ENCODE data around the gene CLRN3. TPM values are rescaled to one million over a fixed set of nuclear protein-coding genes. Genes with fewer than 3 reads are reported as not detected.

Gene CLRN3
- polyA plus RNA-seq, 2 of the 4 experiments (the other 2 are of a cell fraction): 0.08 TPM; not detected in 1

DNA sequence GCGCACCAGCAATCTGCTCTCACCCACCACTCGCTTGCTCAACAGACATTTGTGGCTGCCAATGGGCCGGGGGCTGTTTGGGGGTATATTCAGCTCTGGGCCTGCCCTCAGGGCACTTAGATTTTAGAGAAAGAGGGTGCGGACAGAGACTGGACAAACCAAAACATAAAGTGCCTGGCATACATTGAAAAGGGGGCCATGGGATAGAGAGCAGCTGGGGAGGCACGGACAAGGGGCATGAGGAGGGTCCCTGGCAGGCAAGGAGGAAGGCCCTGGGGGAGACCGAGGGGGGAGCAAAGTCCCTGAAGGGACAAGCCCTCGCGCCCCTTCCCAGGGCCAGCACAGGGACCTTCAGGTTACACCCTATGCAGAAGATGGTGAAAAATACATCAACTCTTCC, 43.5 kb downstream of the CLRN3 start:
- ATAC-seq (no peak), DNase-seq (ENCODE audit: low read depth in 1 of 2, low spot score in 1 of 2) (no peak), FAIRE-seq (no peak)
- WGBS (ENCODE audit: missing lambda C conversion rate): 58% methylated on average over 8 of the region's 8 CpGs
- H3K4me2 ChIP-seq: no peak overlapping the region
- POLR2A ChIA-PET: no interaction called here
- CTCF ChIA-PET: no interaction called here
- H3K4me3 ChIP-seq: no peak overlapping the region
- H3K27ac ChIP-seq: no peak overlapping the region
- no peaks in the 10 kb centered on the region for H3K9me3 ChIP-seq
- H3K4me1 ChIP-seq: no peaks in the 10 kb centered on the region
- no peak for TF ChIP-seq ZC3H11A (IDR thresholded peaks at IDR 0.05)
- TF ChIP-seq EP300 (IDR thresholded peaks at IDR 0.05): no peak
- no peak for TF ChIP-seq HOXA7 (CRISPR knock-in tag; IDR thresholded peaks at IDR 0.05)
- TF ChIP-seq, protein P1, sequence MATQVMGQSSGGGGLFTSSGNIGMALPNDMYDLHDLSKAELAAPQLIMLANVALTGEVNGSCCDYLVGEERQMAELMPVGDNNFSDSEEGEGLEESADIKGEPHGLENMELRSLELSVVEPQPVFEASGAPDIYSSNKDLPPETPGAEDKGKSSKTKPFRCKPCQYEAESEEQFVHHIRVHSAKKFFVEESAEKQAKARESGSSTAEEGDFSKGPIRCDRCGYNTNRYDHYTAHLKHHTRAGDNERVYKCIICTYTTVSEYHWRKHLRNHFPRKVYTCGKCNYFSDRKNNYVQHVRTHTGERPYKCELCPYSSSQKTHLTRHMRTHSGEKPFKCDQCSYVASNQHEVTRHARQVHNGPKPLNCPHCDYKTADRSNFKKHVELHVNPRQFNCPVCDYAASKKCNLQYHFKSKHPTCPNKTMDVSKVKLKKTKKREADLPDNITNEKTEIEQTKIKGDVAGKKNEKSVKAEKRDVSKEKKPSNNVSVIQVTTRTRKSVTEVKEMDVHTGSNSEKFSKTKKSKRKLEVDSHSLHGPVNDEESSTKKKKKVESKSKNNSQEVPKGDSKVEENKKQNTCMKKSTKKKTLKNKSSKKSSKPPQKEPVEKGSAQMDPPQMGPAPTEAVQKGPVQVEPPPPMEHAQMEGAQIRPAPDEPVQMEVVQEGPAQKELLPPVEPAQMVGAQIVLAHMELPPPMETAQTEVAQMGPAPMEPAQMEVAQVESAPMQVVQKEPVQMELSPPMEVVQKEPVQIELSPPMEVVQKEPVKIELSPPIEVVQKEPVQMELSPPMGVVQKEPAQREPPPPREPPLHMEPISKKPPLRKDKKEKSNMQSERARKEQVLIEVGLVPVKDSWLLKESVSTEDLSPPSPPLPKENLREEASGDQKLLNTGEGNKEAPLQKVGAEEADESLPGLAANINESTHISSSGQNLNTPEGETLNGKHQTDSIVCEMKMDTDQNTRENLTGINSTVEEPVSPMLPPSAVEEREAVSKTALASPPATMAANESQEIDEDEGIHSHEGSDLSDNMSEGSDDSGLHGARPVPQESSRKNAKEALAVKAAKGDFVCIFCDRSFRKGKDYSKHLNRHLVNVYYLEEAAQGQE (IDR thresholded peaks at IDR 0.05): no peak
- no peak for TF ChIP-seq ZNF302 (CRISPR knock-in tag; IDR thresholded peaks at IDR 0.05)
- TF ChIP-seq EHMT2 (IDR thresholded peaks at IDR 0.05; ENCODE audit: low read depth): no peak
- TF ChIP-seq CBX2 (IDR thresholded peaks at IDR 0.05; ENCODE audit: borderline replicate concordance, low read depth): no peak
- TF ChIP-seq NFE2L2 (conservative IDR thresholded peaks at IDR 0.05; ENCODE audit: low read length): no peak
- TF ChIP-seq, protein P2, sequence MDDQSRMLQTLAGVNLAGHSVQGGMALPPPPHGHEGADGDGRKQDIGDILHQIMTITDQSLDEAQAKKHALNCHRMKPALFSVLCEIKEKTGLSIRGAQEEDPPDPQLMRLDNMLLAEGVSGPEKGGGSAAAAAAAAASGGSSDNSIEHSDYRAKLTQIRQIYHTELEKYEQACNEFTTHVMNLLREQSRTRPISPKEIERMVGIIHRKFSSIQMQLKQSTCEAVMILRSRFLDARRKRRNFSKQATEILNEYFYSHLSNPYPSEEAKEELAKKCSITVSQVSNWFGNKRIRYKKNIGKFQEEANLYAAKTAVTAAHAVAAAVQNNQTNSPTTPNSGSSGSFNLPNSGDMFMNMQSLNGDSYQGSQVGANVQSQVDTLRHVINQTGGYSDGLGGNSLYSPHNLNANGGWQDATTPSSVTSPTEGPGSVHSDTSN (IDR thresholded peaks at IDR 0.05): no peak
- no peak for TF ChIP-seq USF2 (IDR thresholded peaks at IDR 0.05)
- no peak for TF ChIP-seq BHLHE40 (IDR thresholded peaks at IDR 0.05; ENCODE audit: low read depth, low read length)
- TF ChIP-seq HDAC2 (IDR thresholded peaks at IDR 0.05): no peak
- TF ChIP-seq RFX5 (IDR thresholded peaks at IDR 0.05): no peak
- TF ChIP-seq CHD2 (IDR thresholded peaks at IDR 0.05; ENCODE audit: low read length, partially characterized antibody): no peak
- TF ChIP-seq ZSCAN20 (CRISPR knock-in tag; IDR thresholded peaks at IDR 0.05): no peak
- no peak for TF ChIP-seq FOSL2 (IDR thresholded peaks at IDR 0.05)
- no peak for TF ChIP-seq FOSL2 (CRISPR knock-in tag; IDR thresholded peaks at IDR 0.05)
- no peak for TF ChIP-seq BCL3 (IDR thresholded peaks at IDR 0.05)

DNA sequence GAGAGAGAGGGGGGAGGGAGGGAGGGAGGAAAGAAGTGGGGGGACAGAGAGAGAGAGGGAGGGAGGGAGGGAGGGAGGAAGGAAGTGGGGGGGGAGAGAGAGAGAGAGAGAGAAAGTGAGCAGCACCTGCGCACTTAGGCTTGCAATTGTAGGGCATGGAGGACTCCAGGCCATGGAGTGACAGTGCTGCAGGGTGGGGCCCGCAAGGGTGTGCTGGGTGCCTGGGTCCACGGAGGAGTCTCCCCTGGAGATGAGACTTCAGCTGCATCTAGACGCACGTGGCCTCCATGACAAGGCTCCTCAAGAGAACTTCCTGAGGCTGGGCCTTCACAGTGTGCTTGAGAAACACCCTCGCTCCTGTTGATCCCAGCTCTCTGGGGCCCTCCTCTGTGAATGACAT, 44.5 kb downstream of the CLRN3 start:
- 38% methylated on average over 4 of the region's 6 CpGs for WGBS (ENCODE audit: missing lambda C conversion rate)
- TF ChIP-seq SREBF2 (IDR thresholded peaks at IDR 0.05): no peak
- TF ChIP-seq RNF2 (IDR thresholded peaks at IDR 0.05; ENCODE audit: borderline replicate concordance, low read depth): no peak
- TF ChIP-seq EHMT2 (IDR thresholded peaks at IDR 0.05; ENCODE audit: low read depth): no peak
- TF ChIP-seq NPAS2 (CRISPR knock-in tag; IDR thresholded peaks at IDR 0.05; ENCODE audit: borderline replicate concordance): no peak
- TF ChIP-seq RCOR1 (IDR thresholded peaks at IDR 0.05; ENCODE audit: low read depth, low read length): no peak
- TF ChIP-seq HDAC2 (IDR thresholded peaks at IDR 0.05): no peak
- TF ChIP-seq, protein P2 (IDR thresholded peaks at IDR 0.05): no peak
- TF ChIP-seq GATA3 (IDR thresholded peaks at IDR 0.05; ENCODE audit: borderline replicate concordance): no peak
- TF ChIP-seq MYC (IDR thresholded peaks at IDR 0.05; ENCODE audit: borderline replicate concordance, low read length): no peak
- TF ChIP-seq RARB (CRISPR knock-in tag; IDR thresholded peaks at IDR 0.05): no peak
- TF ChIP-seq HOXB13 (CRISPR knock-in tag; IDR thresholded peaks at IDR 0.05; ENCODE audit: low read depth): no peak
- FAIRE-seq: no peak
- Histone ChIP-seq H3K9me3 (no peaks in the 10 kb centered on the region), H3K4me2 (no peak overlapping the region), H3K4me3 (no peak overlapping the region), H3K27ac (no peak overlapping the region), H3K4me1 (no peaks in the 10 kb centered on the region)
- CTCF ChIA-PET: no interaction called here
- POLR2A ChIA-PET: no interaction called here
- no peak for ATAC-seq
- no peak for DNase-seq (ENCODE audit: low read depth in 1 of 2, low spot score in 1 of 2)

Data from A549 (cell line).